Prostate gland (tissue), 2 donors: ENCODE data around the gene LARP7.

Experiments used
- CTCF ChIP-seq, 4 experiments: fragments of 200-600 bp in 2 of 4; fragments of 450-650 bp in 2 of 4; sonication (generic) in 2 of 4; IDR thresholded peaks; 1 replicate in 3 of 4; 2 replicates in 1 of 4; pipeline ENCODE4 v1.5.1; 2016 to 2019; ENCODE audit warnings: antibody characterized with exemption in 4 of 4, mild to moderate bottlenecking in 2 of 4, moderate library complexity in 2 of 4
- POLR2A ChIP-seq: fragments of 450-650 bp; IDR thresholded peaks from one replicate; pipeline ENCODE4 v1.6.1; 2016; ENCODE audit warnings: antibody characterized with exemption, mild to moderate bottlenecking

GRCh38 chr4:112626228-112626627, 10.7 kb upstream of the LARP7 start:
- no peak for TF ChIP-seq CTCF (IDR thresholded peaks at IDR 0.05)
- TF ChIP-seq POLR2A: no peak
